ENCODE data around the gene DPF3.

DNA sequence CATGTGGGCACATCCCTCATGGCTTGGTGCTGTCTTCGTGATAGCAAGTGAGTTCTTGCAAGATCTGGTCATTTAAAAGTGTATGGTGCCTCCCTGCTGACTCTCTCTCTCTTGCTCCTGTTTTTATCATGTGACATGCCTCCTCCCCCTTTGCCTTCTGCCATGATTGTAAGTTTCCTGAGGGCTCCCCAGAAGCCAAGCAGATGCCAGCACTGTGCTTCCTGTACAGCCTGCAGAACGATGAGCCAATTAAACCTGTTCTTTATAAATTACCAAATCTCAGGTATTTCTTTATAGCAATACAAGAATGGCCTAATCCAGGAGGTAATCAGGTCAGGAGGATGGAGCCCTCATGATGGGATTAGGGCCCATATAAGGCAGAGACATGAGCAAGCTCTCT lies 116.3 kb downstream of the DPF3 start:
- TF ChIP-seq, protein P1, sequence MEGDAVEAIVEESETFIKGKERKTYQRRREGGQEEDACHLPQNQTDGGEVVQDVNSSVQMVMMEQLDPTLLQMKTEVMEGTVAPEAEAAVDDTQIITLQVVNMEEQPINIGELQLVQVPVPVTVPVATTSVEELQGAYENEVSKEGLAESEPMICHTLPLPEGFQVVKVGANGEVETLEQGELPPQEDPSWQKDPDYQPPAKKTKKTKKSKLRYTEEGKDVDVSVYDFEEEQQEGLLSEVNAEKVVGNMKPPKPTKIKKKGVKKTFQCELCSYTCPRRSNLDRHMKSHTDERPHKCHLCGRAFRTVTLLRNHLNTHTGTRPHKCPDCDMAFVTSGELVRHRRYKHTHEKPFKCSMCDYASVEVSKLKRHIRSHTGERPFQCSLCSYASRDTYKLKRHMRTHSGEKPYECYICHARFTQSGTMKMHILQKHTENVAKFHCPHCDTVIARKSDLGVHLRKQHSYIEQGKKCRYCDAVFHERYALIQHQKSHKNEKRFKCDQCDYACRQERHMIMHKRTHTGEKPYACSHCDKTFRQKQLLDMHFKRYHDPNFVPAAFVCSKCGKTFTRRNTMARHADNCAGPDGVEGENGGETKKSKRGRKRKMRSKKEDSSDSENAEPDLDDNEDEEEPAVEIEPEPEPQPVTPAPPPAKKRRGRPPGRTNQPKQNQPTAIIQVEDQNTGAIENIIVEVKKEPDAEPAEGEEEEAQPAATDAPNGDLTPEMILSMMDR (IDR thresholded peaks at IDR 0.05) = no peak
- TF ChIP-seq POLR2A (IDR thresholded peaks at IDR 0.05) = no peak
- TF ChIP-seq EP300 (IDR thresholded peaks at IDR 0.05) = no peak
